ACHN (cell line): ENCODE measurements around the gene H1-8.
"Not testable (repeated sequence)": the region's sequence is repeated elsewhere in the genome, so short reads cannot be mapped to it uniquely, and the experiment has no call there.

Experiments
- DNase-seq: peaks from one replicate; pipeline ENCODE4 v3.0.0-alpha.2; 2015
- in situ Hi-C: cut with HindIII; loops from 2 replicates; pipeline ENCODE4 v1.10.0; 2017; ENCODE audit warnings: low sequenced_read_pairs, low pct_ligation_motif_present, low pct_unique_long_range_greater_than_20kb

The H1-8 gene

DNA sequence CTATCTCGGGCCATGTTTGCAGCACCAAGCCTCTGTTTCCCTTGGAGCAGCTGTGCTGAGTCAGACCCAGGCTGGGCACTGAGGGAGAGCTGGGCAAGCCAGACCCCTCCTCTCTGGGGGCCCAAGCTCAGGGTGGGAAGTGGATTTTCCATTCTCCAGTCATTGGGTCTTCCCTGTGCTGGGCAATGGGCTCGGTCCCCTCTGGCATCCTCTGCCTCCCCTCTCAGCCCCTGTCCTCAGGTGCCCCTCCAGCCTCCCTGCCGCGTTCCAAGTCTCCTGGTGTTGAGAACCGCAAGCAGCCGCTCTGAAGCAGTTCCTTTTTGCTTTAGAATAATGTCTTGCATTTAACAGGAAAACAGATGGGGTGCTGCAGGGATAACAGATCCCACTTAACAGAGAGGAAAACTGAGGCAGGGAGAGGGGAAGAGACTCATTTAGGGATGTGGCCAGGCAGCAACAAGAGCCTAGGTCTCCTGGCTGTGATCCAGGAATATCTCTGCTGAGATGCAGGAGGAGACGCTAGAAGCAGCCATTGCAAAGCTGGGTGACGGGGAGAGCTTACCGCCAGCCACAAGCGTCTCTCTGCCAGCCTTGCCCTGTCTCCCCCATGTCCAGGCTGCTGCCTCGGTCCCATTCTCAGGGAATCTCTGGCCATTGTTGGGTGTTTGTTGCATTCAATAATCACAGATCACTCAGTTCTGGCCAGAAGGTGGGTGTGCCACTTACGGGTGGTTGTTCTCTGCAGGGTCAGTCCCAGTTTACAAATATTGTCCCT, 13.4 kb upstream of the H1-8 start:
- DNase-seq: no peak
- in situ Hi-C loops: no loop called here

DNA sequence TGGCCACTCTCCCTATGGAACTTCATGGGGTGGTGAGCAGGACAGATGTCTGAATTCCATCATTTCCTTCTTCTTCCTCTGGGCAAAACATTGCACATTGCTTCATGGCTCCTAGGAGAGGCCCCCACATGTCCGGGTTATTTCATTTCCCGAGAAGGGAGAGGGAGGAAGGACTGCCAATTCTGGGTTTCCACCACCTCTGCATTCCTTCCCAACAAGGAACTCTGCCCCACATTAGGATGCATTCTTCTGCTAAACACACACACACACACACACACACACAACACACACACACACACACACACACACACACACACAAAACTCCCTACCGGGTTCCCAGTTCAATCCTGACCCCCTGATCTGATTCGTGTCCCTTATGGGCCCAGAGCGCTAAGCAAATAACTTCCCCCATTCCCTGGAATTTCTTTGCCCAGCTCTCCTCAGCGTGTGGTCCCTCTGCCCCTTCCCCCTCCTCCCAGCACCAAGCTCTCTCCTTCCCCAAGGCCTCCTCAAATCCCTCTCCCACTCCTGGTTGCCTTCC, 12.7 kb upstream of the H1-8 start:
- DNase-seq: no peak
- in situ Hi-C loops: no loop called here

DNA sequence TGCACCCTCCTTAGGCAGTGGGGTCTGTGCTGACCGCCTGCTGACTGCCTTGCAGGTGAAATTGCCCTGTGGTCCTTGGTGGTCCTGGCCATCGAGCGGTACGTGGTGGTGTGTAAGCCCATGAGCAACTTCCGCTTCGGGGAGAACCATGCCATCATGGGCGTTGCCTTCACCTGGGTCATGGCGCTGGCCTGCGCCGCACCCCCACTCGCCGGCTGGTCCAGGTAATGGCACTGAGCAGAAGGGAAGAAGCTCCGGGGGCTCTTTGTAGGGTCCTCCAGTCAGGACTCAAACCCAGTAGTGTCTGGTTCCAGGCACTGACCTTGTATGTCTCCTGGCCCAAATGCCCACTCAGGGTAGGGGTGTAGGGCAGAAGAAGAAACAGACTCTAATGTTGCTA, 12.2 kb upstream of the H1-8 start:
- in situ Hi-C loops: no loop called here
- DNase-seq: no peak

DNA sequence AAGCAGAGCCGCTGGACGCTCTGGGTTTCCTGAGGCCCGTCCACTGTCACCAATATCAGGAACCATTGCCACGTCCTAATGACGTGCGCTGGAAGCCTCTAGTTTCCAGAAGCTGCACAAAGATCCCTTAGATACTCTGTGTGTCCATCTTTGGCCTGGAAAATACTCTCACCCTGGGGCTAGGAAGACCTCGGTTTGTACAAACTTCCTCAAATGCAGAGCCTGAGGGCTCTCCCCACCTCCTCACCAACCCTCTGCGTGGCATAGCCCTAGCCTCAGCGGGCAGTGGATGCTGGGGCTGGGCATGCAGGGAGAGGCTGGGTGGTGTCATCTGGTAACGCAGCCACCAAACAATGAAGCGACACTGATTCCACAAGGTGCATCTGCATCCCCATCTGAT, 11.3 kb upstream of the H1-8 start:
- no peak for DNase-seq
- in situ Hi-C loops: no loop called here

DNA sequence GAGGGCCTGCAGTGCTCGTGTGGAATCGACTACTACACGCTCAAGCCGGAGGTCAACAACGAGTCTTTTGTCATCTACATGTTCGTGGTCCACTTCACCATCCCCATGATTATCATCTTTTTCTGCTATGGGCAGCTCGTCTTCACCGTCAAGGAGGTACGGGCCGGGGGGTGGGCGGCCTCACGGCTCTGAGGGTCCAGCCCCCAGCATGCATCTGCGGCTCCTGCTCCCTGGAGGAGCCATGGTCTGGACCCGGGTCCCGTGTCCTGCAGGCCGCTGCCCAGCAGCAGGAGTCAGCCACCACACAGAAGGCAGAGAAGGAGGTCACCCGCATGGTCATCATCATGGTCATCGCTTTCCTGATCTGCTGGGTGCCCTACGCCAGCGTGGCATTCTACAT, 10.7 kb upstream of the H1-8 start:
- in situ Hi-C loops: no loop called here
- DNase-seq: no peak

DNA sequence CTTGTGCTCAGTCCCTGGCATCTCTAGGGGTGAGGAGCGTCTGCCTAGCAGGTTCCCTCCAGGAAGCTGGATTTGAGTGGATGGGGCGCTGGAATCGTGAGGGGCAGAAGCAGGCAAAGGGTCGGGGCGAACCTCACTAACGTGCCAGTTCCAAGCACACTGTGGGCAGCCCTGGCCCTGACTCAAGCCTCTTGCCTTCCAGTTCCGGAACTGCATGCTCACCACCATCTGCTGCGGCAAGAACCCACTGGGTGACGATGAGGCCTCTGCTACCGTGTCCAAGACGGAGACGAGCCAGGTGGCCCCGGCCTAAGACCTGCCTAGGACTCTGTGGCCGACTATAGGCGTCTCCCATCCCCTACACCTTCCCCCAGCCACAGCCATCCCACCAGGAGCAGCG, 9.6 kb upstream of the H1-8 start:
- in situ Hi-C loops: no loop called here
- DNase-seq: no peak

DNA sequence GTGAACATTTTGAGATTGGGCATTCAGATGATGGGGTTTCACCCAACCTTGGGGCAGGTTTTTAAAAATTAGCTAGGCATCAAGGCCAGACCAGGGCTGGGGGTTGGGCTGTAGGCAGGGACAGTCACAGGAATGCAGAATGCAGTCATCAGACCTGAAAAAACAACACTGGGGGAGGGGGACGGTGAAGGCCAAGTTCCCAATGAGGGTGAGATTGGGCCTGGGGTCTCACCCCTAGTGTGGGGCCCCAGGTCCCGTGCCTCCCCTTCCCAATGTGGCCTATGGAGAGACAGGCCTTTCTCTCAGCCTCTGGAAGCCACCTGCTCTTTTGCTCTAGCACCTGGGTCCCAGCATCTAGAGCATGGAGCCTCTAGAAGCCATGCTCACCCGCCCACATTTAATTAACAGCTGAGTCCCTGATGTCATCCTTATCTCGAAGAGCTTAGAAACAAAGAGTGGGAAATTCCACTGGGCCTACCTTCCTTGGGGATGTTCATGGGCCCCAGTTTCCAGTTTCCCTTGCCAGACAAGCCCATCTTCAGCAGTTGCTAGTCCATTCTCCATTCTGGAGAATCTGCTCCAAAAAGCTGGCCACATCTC, 8.4 kb upstream of the H1-8 start:
- no peak for DNase-seq
- in situ Hi-C loops: no loop called here

DNA sequence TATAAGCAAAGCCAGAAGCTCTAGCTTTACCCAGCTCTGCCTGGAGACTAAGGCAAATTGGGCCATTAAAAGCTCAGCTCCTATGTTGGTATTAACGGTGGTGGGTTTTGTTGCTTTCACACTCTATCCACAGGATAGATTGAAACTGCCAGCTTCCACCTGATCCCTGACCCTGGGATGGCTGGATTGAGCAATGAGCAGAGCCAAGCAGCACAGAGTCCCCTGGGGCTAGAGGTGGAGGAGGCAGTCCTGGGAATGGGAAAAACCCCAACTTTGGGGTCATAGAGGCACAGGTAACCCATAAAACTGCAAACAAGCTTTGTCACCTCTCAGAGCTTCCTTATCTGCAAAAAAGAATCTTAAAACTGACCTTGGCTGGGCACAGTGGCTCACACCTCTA, 7.9 kb upstream of the H1-8 start:
- in situ Hi-C loops: no loop called here
- no peak for DNase-seq

DNA sequence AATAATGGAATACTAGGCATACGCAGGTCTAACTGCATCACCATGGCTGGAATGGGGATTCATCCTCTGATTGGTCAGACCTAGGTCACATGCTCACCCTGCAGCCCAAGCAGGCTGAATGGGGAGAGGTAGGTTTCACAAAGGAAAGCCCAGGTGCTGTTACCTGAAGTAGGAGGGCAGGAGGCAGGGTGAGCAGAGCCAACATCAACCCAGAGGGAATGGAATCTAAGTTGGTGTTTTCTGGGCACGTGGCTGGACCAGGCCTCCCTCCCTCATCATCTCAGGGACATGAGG, 6.7 kb upstream of the H1-8 start:
- DNase-seq: no peak
- in situ Hi-C loops: no loop called here

DNA sequence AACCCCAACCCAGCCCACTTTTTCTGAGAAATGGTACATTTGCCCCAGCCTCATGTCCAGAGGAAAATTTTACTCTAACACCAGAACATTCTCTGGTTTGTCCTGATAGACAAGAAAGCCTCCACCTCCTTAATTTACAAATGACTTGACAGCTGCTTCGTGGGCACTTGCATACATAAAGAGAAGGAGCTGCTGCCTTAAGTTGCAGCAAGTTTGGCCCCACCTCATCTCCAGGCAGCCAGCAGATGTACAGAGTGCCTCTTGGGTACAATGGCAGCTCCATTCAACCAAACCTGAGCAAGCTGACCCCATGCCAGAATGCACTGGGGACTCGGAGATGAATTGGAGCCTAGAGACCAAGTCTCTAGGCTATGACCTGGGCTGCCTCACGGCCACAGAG, 6.2 kb upstream of the H1-8 start:
- no peak for DNase-seq
- in situ Hi-C loops: no loop called here

DNA sequence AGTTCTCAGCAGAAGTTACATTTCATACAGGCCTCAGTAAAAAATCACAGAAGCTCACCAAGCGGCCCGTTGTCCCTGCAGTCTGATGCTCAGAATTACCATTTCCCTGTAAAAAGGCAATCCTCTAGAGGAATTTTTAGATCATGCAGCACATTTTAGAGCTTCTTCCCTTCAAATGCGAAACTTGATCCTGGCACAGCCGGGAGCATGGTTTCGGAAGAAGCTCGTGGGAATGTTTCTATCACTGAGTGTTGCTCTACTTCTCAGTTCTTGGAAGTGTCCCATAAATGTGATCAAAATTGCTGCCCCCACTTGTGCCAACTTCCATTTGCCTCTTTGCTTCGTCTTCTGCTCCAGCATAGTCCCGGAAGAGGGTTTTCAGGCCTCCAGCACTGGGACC, 3.8 kb upstream of the H1-8 start:
- in situ Hi-C loops: no loop called here
- no peak for DNase-seq

DNA sequence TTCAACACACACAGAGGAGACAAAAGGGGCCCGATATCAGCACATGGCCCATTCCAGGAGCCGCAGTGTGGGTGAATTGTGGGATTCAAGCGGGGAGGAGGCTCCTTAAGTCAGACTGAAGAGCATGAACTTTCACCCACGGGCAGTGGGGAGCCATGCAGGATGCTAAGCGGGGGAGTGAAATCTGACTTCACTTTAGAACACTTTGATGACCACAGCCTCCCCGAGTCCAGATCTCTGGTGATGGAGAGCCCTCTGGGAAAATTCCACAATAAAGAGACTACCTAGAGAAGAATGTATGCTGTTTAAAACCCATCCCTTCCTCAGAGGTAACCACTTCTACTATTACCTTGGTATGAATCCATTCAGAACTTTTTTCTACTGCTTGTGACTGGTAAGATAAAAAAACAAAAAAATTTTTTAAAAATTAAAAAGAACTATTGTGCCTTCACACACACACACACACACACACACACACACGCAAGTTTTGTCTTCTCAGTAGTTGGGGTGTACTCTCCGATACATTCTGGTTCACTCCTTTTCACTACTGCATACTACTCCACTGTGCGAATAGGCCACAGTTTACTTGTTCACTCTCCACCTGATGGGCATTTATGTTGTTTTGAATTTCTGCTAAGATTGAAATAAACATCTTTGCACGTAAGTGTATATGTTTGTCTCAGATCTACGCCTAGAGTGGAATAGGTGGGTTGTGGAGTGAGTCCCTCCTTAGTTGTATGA, 2.0 kb upstream of the H1-8 start:
- in situ Hi-C loops: no loop called here
- DNase-seq: no peak

DNA sequence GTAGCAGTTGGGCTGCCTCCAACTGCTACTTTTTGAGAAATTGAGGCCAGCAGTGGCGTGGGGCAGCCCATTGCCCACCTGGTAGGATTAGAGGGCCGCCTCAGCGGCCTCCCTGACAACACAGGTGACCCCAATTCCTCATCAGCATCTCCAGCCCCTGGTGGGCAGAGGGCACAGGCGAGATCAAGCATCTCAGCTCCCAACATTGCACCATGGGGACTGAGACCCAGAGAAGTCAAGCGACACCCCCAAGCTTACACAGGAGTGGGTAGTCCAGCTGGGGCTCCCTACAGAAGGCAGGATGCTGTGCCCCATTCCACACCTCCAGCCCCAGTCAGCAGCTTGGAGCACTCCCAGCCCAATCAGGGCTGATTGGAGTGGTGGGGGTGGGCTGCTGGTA, 228 bp upstream of the H1-8 start:
- DNase-seq: no peak
- in situ Hi-C loops: no loop called here

DNA sequence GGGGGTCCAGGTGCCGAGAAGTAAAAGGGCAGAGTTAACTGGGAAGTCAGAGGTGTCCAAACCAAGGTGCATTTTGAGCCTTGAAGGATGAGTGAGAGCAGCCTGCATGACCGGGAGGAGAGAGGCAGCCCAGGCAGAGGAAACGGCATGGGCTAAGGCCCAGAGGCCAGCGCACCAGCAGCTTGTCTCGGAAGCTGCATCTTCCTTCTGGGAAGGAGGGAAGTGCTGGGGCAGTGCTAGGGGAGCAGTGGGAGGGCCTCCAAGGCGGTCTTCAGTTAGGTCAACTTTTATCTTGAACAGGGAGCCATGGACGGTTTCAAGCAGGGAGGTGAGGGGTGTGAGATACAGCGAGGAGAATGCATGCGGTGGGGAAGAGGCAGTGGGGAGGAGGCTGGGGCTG, 1.0 kb downstream of the H1-8 start:
- DNase-seq: no peak
- in situ Hi-C loops: no loop called here

DNA sequence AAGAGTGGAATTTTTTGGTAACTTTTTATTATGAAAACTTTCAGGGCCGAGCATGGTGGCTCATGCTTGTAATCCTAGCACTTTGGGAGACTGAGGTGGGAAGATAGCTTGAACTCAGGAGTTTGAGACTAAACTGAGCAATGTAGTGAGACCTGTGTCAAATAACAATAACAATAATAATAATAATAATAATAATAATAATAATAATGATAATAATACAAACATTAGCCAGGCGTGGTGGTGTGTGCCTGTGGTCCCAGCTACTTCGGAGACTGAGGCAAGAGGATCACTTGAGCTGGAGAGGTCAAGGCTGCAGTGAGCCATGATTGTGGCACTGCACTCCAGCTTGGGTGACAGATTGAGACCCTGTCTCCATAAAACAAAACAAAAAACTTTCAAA, 3.0 kb downstream of the H1-8 start:
- DNase-seq, in situ Hi-C loops: not testable (repeated sequence)

DNA sequence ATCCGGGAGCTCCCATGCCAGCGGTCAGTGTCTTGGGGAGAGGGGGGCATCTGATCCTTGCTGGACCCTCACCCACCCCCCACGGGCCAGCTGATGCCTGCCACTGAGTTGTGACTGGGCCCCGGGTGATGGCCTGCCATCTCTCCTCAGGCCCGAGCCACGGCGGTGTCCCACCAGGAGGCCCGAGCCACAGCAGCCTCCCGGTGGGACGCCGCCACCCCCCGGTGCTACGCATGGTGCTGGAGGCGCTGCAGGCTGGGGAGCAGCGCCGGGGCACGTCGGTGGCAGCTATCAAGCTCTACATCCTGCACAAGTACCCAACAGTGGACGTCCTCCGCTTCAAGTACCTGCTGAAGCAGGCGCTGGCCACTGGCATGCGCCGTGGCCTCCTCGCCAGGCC, 4.3 kb downstream of the H1-8 start:
- DNase-seq: no peak
- in situ Hi-C loops: no loop called here

DNA sequence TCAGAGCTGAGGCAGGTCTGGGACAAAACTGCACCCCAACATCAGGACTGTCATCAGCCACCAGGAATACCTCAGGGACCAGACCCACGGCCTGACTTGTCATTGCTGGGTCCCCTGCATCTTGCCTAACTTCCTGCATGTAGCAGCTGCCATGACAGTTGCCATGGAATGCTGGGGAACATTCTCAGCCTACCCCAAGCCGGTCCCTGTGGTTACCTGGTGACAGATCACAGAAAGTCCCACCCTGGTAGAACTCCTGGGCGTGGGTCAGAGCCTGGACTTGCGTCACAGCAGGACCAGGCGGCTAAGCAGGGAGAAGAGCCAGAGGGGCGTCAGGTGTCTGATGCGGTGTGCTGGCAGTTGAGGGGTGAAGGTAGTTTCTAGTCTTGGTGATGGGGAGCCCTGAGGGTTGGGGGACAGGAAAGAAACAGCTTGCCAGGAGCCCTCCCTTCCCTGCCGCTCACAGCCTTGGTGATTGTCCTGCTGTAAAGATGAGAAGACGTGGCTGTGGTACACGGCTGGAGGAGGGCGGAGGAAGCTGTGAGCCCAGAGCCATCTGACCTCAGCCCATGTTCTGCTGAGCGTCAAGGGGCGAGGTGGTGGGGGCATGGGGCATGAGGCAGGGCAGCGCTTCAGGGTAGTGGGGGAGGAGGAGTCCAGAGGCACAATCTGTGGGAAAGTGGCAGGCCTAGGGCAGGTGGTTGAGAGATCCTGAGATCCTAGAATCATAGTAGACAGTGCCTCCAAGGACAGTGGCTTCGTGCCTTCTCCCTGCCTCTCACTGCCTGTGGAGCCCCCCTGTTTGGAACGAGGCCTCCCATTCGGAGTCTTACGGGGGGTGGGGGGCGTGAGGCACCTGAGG, 5.4 kb downstream of the H1-8 start:
- DNase-seq: no peak
- in situ Hi-C loops: no loop called here

DNA sequence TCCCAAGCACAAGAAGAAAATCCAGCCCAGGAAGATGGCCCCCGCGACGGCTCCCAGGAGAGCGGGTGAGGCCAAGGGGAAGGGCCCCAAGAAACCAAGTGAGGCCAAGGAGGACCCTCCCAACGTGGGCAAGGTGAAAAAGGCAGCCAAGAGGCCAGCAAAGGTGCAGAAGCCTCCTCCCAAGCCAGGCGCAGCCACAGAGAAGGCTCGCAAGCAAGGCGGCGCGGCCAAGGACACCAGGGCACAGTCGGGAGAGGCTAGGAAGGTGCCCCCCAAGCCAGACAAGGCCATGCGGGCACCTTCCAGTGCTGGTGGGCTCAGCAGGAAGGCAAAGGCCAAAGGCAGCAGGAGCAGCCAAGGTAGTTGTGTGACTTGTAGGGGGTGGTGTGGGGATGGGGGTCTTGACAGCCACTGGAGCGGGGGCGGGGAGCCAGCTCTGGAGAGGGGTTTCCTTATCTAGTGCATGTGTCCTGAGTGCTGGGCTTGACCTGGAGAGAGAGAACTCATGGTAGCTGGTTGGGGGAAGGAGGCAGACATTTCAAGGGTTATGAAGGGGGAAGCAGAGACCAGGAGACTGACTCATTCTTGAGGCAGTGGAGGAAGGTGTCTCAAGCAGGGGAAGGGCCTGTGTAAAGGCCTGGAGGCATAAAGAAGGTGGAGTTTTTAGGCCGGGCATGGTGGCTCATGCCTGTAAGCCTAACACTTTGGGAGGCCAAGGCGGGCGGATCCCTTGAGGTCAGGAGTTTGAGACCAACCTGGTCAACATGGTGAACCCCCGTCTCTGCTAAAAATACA, 6.2 kb downstream of the H1-8 start:
- DNase-seq: no peak
- in situ Hi-C loops: no loop called here
